NCI-H526 treated with DMSO at 0.1 percent for 48 hours (cell line): Measurements from ENCODE around the gene ZCCHC2.

Source experiments
- DNase-seq: peaks from one replicate; lab custom pipeline; 2025; lab: John Stamatoyannopoulos, UW

ZCCHC2 gene

GRCh38 chr18:62609764-62610163 lies 86.9 kb downstream of the ZCCHC2 start:
- DNase-seq = no peak

- DNase-seq = no peak
These were observed 87.5 kb downstream of the ZCCHC2 start for GRCh38 chr18:62610351-62610700.

- no peak for DNase-seq
These were observed 88.0 kb downstream of the ZCCHC2 start for GRCh38 chr18:62610701-62611411.

GRCh38 chr18:62611453-62612288 lies 88.8 kb downstream of the ZCCHC2 start:
- DNase-seq = no peak

- no peak for DNase-seq
These were observed 89.4 kb downstream of the ZCCHC2 start for GRCh38 chr18:62612289-62612645.

GRCh38 chr18:62612776-62613175 lies 90.0 kb downstream of the ZCCHC2 start:
- no peak for DNase-seq

- no peak for DNase-seq
These were observed 91.7 kb downstream of the ZCCHC2 start for GRCh38 chr18:62614494-62614893.

GRCh38 chr18:62616331-62616805 lies 93.5 kb downstream of the ZCCHC2 start:
- DNase-seq = no peak

GRCh38 chr18:62617793-62618591 lies 95.2 kb downstream of the ZCCHC2 start:
- DNase-seq = no peak

- DNase-seq = no peak
These were observed 95.9 kb downstream of the ZCCHC2 start for GRCh38 chr18:62618735-62619134.

GRCh38 chr18:62621546-62621945 lies 98.7 kb downstream of the ZCCHC2 start:
- DNase-seq = no peak

GRCh38 chr18:62625019-62625418 lies 102.2 kb downstream of the ZCCHC2 start:
- no peak for DNase-seq
